C4-2B (cell line): Measurements from ENCODE around the gene GJB4.

Experiments used
- H3K27ac ChIP-seq: fragments of 450-650 bp; 2 replicates; pipeline ENCODE4 v1.5.1; 2017
- ZFX ChIP-seq: fragments of 450-650 bp; IDR thresholded peaks from 2 replicates; pipeline ENCODE4 v1.6.1; 2017
- TF ChIP-seq, protein P1 (sequence below): fragments of 450-650 bp; conservative IDR thresholded peaks from 2 replicates; pipeline ENCODE4 v1.5.1; 2017; ENCODE audit warnings: mild to moderate bottlenecking

The GJB4 gene

DNA sequence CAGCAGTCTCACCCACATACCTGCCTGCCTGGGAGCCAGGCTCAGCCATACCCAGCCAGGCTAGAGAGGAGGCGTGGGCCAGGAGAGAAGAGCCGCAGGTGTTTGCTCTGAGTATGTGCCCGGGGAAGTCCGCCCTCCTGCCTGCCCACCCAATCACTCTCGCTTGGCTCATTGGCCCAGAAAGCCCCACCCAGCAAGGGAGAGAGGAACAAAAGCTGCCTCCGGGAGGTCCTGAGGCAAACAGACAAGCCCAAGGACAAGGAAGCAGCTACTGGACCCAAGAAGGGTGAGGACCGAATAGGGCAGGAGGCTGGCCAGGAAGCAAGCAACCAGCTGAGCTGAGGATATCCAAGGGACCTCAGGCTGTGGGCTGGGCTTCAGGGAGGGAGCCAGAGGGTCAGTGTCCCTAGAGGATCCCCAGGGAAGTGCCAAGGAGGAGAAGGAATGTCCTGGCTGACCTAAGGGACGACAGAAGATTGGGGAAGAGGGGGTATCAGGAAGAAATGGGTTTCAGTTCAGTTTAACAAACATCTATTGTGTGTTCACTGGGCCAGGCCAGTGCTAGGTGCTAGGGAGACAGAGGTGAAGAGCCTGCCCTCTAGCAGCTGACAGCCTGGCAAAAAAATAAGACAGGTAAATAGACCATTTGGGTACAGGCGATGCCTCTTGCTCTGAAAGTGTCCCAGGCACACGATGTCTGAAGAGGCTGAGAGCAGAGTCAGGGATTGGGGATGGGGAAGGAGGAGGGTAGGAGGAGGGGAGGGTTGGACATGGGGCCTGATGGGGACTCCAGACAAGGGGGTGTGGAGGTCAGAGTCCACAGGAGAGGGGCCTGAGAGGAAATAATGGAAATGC is at the start of gene GJB4:
TSS of gene GJB4 (plus strand) at position 238 of the 855 bp plus-strand sequence. CDS start 1,515 bp downstream, outside the sequence.
- TF ChIP-seq, protein P1, sequence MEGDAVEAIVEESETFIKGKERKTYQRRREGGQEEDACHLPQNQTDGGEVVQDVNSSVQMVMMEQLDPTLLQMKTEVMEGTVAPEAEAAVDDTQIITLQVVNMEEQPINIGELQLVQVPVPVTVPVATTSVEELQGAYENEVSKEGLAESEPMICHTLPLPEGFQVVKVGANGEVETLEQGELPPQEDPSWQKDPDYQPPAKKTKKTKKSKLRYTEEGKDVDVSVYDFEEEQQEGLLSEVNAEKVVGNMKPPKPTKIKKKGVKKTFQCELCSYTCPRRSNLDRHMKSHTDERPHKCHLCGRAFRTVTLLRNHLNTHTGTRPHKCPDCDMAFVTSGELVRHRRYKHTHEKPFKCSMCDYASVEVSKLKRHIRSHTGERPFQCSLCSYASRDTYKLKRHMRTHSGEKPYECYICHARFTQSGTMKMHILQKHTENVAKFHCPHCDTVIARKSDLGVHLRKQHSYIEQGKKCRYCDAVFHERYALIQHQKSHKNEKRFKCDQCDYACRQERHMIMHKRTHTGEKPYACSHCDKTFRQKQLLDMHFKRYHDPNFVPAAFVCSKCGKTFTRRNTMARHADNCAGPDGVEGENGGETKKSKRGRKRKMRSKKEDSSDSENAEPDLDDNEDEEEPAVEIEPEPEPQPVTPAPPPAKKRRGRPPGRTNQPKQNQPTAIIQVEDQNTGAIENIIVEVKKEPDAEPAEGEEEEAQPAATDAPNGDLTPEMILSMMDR, result no peak
- TF ChIP-seq ZFX, result no peak
- H3K27ac ChIP-seq, result no peak within 1 kb of the TSS

DNA sequence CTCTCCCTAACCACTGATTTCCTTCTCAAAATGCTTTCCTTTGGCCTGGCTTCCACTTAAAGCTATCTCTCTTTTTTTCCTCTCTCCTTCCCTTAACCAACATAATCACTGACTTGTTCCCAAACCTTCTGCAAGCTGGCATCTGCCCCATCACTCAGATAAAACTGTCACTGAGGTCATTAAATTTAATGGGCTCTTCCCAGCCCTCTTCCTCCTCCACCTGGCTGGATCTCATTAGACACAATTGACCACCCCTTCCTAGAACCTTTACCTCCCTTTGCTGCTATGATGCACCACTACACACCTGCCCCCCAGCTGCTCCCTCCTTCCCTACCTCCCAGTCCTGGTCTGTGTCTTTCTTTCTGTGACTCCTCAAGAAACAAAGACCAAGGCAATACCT is 48.7 kb upstream of the GJB4 start:
- TF ChIP-seq ZFX, result no peak
- TF ChIP-seq, protein P1, result no peak

DNA sequence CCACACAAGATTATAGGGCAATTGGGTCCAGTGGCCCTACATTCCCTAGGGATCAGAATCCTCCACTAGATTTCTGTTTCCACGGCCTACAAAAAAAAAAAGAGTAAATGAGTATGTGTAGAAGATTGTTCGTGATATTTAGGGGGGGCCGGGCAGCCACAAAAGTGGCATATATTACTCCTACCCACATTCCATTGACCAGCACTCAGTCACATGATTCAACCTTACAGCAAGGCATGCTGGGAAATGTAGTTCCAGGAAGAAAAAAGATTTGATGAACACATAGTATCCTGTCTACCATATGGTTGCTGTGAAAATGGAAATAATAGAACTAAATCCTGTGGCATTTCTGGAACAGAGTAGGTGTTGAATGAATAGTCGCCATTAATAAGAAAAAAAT is 48.1 kb upstream of the GJB4 start:
- no peak overlapping the region for H3K27ac ChIP-seq
- TF ChIP-seq, protein P1, result no peak
- TF ChIP-seq ZFX, result no peak

More for the DNA sequence above, 48.7 kb upstream of the GJB4 start:
- no peak overlapping the region for H3K27ac ChIP-seq

DNA sequence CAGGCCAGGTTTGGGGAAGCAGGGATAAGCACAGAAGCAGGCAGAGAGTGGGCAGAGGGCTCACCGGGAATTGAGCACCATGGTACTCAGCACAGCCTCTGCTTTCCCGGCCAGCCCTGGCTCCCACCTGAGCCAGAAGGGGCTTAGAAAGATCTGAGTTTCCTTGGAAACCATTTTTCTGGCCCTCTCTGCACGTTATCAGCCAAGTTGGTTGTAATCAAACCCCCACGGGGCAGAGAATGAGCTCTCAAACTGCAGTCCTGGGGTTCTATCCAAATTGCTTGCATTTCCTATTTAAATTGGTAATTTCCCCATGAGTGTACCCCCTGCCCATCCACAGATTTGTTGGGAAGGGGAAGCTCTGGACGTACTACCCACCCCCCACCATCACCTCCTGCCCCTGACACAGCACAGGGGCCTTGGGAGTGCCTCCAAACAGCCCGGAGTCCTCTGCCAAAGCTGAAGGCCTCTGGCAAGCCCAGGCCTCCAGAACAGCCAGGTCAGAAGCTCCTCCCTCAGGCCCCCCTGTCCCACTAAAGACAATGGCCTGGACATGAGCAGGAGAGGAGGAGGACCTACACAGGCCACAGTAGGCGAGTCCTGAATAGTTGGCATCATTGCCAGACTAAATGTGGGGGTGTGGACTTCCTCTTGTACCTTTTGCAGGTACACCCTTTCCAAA is 47.4 kb upstream of the GJB4 start:
- TF ChIP-seq, protein P1, result no peak
- TF ChIP-seq ZFX, result no peak
- H3K27ac ChIP-seq, result no peak overlapping the region

DNA sequence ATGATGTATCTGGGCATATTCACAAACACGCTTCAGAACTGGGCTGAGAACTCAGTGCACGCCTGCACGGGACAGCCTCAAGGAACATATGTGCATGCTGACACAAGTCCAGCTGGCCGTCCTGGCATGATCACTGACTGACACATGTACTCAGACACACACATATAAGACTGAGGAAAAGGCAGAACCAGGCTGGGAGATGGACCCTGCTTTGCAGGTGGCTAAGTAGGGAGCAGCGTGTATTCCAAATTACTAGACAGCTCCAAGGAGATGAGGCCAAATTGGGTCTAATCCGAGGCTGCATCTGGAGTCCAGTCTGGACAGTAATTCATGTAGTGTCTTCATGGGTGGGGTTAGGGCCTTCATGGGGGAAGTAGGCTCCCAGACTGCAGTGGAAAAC is 46.1 kb upstream of the GJB4 start:
- TF ChIP-seq, protein P1, result no peak
- TF ChIP-seq ZFX, result no peak

DNA sequence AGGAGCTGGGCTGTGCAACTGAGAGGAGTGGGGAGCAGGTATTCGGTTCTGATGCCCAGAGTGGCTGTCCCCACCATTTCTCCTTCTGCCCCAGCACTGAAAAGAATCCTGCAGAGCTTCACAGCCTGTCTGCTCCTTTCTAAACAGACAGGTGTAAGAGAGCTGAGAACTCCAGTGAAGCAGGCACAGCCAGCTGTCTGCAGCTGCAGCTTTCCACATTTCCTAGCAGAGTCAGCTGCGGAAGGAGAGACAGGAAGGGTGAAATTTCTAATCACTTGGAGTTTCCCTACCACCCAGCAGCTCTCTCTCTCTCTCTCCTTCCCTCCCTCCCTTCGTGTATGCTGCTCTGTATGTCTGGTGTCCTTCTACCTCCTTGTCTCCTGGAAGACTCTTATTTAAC is 45.2 kb upstream of the GJB4 start:
- TF ChIP-seq, protein P1, result no peak
- TF ChIP-seq ZFX, result no peak
- no peak overlapping the region for H3K27ac ChIP-seq

More for the DNA sequence above, 46.1 kb upstream of the GJB4 start:
- H3K27ac ChIP-seq, result no peak overlapping the region

DNA sequence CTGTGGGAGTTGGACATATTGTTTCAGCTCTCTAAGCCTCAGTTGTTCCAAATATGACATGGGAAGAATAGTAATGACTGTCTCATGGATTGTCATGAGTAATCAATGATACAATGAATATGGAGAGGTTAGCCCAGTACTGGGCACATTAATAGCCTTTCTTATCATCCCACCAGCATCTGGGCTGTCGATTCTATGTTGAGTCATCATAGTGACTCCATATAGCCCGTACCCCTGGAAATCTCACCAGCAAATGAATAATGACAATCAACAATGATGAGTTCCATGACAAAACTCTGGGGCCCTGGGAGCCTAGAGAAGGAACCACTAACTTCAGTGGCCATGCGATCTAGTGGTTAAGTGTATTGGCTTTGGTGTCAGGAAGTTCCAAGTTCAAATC is 44.4 kb upstream of the GJB4 start:
- H3K27ac ChIP-seq, result no peak overlapping the region
- TF ChIP-seq ZFX, result no peak
- TF ChIP-seq, protein P1, result no peak
